ENCODE results near the gene SYNM. TPM values are rescaled to one million over a fixed set of nuclear protein-coding genes. Genes with fewer than 3 reads are reported as not detected.
A peak's percentile ranks its signal among the peaks of the same experiment; 100 is the strongest.

SYNM gene
- total RNA-seq, 2 donors from 2014 or later = 2.3 to 12.5 TPM

DNA sequence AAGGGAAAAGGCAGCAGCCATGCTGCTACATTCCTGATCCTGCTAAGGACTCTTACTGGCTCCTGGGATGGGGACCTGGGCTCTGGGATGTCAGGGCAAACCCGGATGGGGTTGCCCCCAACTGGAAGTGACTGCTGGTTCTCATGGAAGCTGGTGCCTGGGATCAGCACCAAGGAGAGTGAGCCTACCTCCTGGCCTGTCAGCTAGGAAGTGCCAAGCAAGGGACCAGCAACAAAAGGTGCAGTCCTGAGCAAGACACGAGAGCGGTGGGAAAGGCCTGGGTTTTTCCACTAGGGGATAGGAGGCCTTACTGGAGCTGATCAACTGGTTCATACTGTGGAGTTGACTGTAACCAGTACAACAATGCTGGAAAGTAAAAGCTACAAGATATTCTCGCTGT lies 47.9 kb upstream of the SYNM start:
- no peak overlapping the region for H3K27ac Mint-ChIP-seq
- H3K9me3 Mint-ChIP-seq = no peaks in the 10 kb centered on the region

DNA sequence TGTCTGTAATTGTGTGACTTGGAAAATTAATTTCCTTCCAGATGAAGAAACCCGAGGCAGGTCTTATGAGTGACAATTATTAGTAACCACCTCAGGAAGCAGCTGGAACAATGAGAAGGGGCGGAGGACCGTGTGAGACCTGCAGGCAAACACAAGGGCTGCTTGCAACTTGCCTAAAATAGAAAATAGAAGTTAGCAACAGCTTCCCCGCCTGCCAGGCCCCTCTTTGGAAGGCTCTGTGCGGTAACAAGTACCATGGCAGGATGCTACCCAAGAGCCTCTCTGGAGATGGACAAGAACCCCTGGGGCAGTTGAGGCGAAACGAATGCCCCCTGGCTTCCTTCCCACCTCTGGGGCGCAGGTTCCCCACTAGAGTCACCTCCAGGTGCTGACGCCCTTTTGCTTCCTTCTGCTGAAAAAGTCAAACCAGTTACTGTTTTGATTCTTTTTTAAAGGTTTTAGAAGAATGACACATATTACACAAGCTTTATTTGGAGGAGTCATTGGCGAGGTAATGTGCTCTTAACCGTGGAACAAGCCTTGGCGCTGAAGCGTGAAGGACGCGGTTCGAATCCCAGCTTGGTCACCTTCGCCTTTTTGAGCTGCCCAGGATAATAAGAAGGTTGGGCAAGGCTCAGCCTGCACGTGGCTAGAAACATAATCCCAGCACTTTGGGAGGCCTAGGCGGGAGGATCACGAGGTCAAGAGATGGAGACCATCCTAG lies 47.0 kb upstream of the SYNM start:
- TF ChIP-seq, protein P1, sequence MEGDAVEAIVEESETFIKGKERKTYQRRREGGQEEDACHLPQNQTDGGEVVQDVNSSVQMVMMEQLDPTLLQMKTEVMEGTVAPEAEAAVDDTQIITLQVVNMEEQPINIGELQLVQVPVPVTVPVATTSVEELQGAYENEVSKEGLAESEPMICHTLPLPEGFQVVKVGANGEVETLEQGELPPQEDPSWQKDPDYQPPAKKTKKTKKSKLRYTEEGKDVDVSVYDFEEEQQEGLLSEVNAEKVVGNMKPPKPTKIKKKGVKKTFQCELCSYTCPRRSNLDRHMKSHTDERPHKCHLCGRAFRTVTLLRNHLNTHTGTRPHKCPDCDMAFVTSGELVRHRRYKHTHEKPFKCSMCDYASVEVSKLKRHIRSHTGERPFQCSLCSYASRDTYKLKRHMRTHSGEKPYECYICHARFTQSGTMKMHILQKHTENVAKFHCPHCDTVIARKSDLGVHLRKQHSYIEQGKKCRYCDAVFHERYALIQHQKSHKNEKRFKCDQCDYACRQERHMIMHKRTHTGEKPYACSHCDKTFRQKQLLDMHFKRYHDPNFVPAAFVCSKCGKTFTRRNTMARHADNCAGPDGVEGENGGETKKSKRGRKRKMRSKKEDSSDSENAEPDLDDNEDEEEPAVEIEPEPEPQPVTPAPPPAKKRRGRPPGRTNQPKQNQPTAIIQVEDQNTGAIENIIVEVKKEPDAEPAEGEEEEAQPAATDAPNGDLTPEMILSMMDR (conservative IDR thresholded peaks at IDR 0.05) = no peak
- Mint-ChIP-seq H3K4me1 (peaks cover 4% of the 10 kb centered on the region), H3K27me3 (ENCODE audit: insufficient read depth) (peaks cover 40% of the 10 kb centered on the region), H3K36me3 (ENCODE audit: low read depth) (no peaks in the 10 kb centered on the region), H3K27ac (no peak overlapping the region), H3K9me3 (no peaks in the 10 kb centered on the region), H3K4me3 (peak overlapping the region; percentile 60)
- no peaks in the 10 kb centered on the region for H3K36me3 ChIP-seq (ENCODE audit: control insufficient read depth, insufficient read depth, low read length)
- H3K27me3 ChIP-seq (ENCODE audit: control insufficient read depth, insufficient read depth, low read length, poor library complexity, severe bottlenecking) = peaks cover 21% of the 10 kb centered on the region
- 80 to 89% methylated on average over 14 to 20 of the region's 20 CpGs for WGBS, 2 experiments (ENCODE audit: insufficient coverage in 1 of 2, insufficient read length in 1 of 2)
- H3K9me3 ChIP-seq (ENCODE audit: control insufficient read depth, low read length) = no peaks in the 10 kb centered on the region
- H3K4me1 ChIP-seq (ENCODE audit: control insufficient read depth, insufficient read depth, low read length) = no peaks in the 10 kb centered on the region
- no peak overlapping the region for H3K9ac ChIP-seq (ENCODE audit: extremely low read depth, low read length, poor library complexity, severe bottlenecking)
- H3K4me3 ChIP-seq (ENCODE audit: low read length) = no peak overlapping the region
- no peak overlapping the region for H3K27ac ChIP-seq (ENCODE audit: low read depth, low read length)
- DNase-seq = no peak

More for the DNA sequence above, 47.9 kb upstream of the SYNM start:
- Histone ChIP-seq H3K4me3 (ENCODE audit: low read length) (no peak overlapping the region), H3K4me1 (ENCODE audit: control insufficient read depth, insufficient read depth, low read length) (no peaks in the 10 kb centered on the region), H3K9ac (ENCODE audit: extremely low read depth, low read length, poor library complexity, severe bottlenecking) (no peak overlapping the region), H3K27me3 (ENCODE audit: control insufficient read depth, insufficient read depth, low read length, poor library complexity, severe bottlenecking) (peaks cover 21% of the 10 kb centered on the region), H3K36me3 (ENCODE audit: control insufficient read depth, insufficient read depth, low read length) (no peaks in the 10 kb centered on the region), H3K27ac (ENCODE audit: low read depth, low read length) (no peak overlapping the region), H3K9me3 (ENCODE audit: control insufficient read depth, low read length) (no peaks in the 10 kb centered on the region)
- Mint-ChIP-seq H3K4me1 (peaks cover 4% of the 10 kb centered on the region), H3K27me3 (ENCODE audit: insufficient read depth) (peaks cover 32% of the 10 kb centered on the region), H3K4me3 (no peak overlapping the region), H3K36me3 (ENCODE audit: low read depth) (no peaks in the 10 kb centered on the region)
- 84 to 86% methylated on average over 3 to 4 of the region's 4 CpGs for WGBS, 2 experiments (ENCODE audit: insufficient coverage in 1 of 2, insufficient read length in 1 of 2)
- TF ChIP-seq, protein P1 (conservative IDR thresholded peaks at IDR 0.05) = no peak
- peak; percentile 76 for DNase-seq

DNA sequence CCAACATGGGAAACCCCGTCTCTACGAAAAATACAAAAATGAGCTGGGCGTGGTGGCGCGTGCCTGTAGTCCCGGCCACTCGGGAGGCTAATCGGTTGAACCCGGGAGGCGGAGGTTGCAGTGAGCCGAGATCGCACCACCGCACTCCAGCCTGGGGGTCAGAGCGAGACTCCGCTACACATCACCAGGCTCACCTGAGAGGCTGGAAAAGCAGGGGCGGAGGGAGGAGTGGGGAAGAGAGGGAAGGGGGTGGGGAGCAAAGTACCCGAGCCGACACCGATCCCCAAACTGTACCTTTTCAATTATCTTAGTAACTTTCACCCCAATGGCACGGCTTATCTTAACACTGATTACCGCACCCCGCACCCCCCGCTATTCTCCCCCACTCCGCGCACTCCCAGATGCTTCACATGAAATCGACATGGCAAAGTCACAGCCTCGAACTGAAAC lies 46.4 kb upstream of the SYNM start:
- DNase-seq = no peak
- 59 to 67% methylated on average over 14 to 26 of the region's 27 CpGs for WGBS, 2 experiments (ENCODE audit: insufficient coverage in 1 of 2, insufficient read length in 1 of 2)
- peak overlapping the region; percentile 60 for H3K4me3 Mint-ChIP-seq
- H3K9me3 Mint-ChIP-seq = no peaks in the 10 kb centered on the region
- H3K27me3 ChIP-seq (ENCODE audit: control insufficient read depth, insufficient read depth, low read length, poor library complexity, severe bottlenecking) = peaks cover 21% of the 10 kb centered on the region
- no peak overlapping the region for H3K27ac ChIP-seq (ENCODE audit: low read depth, low read length)
- no peaks in the 10 kb centered on the region for H3K36me3 ChIP-seq (ENCODE audit: control insufficient read depth, insufficient read depth, low read length)
- no peak overlapping the region for H3K4me3 ChIP-seq (ENCODE audit: low read length)
- peaks cover 46% of the 10 kb centered on the region for H3K27me3 Mint-ChIP-seq (ENCODE audit: insufficient read depth)
- no peak overlapping the region for H3K9ac ChIP-seq (ENCODE audit: extremely low read depth, low read length, poor library complexity, severe bottlenecking)
- H3K9me3 ChIP-seq (ENCODE audit: control insufficient read depth, low read length) = no peaks in the 10 kb centered on the region
- H3K4me1 Mint-ChIP-seq = peaks cover 4% of the 10 kb centered on the region
- TF ChIP-seq, protein P1 (conservative IDR thresholded peaks at IDR 0.05) = no peak
- H3K27ac Mint-ChIP-seq = no peak overlapping the region
- H3K36me3 Mint-ChIP-seq (ENCODE audit: low read depth) = no peaks in the 10 kb centered on the region
- H3K4me1 ChIP-seq (ENCODE audit: control insufficient read depth, insufficient read depth, low read length) = no peaks in the 10 kb centered on the region

Data from endodermal cell (in vitro differentiated cells).